B cell (primary cell): ENCODE measurements around the gene HAPLN1. TPM values are rescaled to one million over a fixed set of nuclear protein-coding genes. Genes with fewer than 3 reads are reported as not detected.

Experiments used
- ATAC-seq: fragments of 200-7000 bp; cut with Tn5 transposase; one replicate; pipeline ENCODE4 v1.10.0; 2021; ENCODE audit warnings: low read depth, mild to moderate bottlenecking, moderate number of reproducible peaks, moderate library complexity
- CTCF ChIA-PET: fragments of 350-600 bp; sonication (Branson Sonifier 250); formaldehyde crosslinking; loops from one replicate; lab custom pipeline; 2021; ENCODE audit warnings: antibody characterized with exemption, inconsistent platforms; lab: Charles Lee
- POLR2A ChIA-PET: fragments of 350-600 bp; sonication (Branson Sonifier 250); formaldehyde crosslinking; loops from one replicate; lab custom pipeline; 2021; ENCODE audit warnings: antibody characterized with exemption; lab: Charles Lee
- DNase-seq: peaks from one replicate; pipeline ENCODE4 v3.0.0; 2013
- H2AFZ ChIP-seq: 2 replicates; pipeline ENCODE4 v1.6.1; 2012; ENCODE audit warnings: mild to moderate bottlenecking, low read depth, low read length; ENCODE audit not compliant: insufficient read depth, poor library complexity, severe bottlenecking
- H3K27ac ChIP-seq, 2 donors: 1 replicate in 1 of 2; 2 replicates in 1 of 2; pipeline ENCODE4 v1.5.1; 2012 to 2013; ENCODE audit warnings: low read length in 2 of 2, mild to moderate bottlenecking in 2 of 2, moderate library complexity in 1 of 2
- H3K27me3 ChIP-seq, 4 experiments: fragments of 200-600 bp in 1 of 4; sonication (generic) in 1 of 4; replicated peaks in 1 of 4; 1 replicate in 2 of 4; 2 replicates in 2 of 4; pipeline versions ENCODE4 v1.6.1 to v1.7.0; 2013 to 2016; ENCODE audit warnings: low read length in 3 of 4, mild to moderate bottlenecking in 2 of 4, mixed read lengths in 1 of 4, moderate library complexity in 1 of 4; ENCODE audit not compliant: insufficient read depth in 4 of 4, control insufficient read depth in 3 of 4; ENCODE audit errors: control extremely low read depth in 1 of 4
- H3K36me3 ChIP-seq, 2 experiments: replicated peaks in 1 of 2; 1 replicate in 1 of 2; 2 replicates in 1 of 2; pipeline versions ENCODE4 v1.6.1 to v1.7.1; 2013; ENCODE audit warnings: low read length in 1 of 2; ENCODE audit not compliant: insufficient read depth in 2 of 2, control insufficient read depth in 1 of 2; ENCODE audit errors: control extremely low read depth in 1 of 2, extremely low read depth in 1 of 2
- H3K4me1 ChIP-seq, 2 donors: fragments of 200-600 bp in 1 of 2; sonication (generic) in 1 of 2; 1 replicate in 1 of 2; 2 replicates in 1 of 2; pipeline versions ENCODE4 v1.5.1 to v1.6.1; 2013 to 2017; ENCODE audit warnings: low read length in 2 of 2; ENCODE audit not compliant: control insufficient read depth in 2 of 2, insufficient read depth in 2 of 2
- H3K4me2 ChIP-seq: replicated peaks from 2 replicates; pipeline ENCODE3; 2012; ENCODE audit warnings: mild to moderate bottlenecking, low read depth, low read length; ENCODE audit not compliant: poor library complexity, severe bottlenecking
- H3K4me3 ChIP-seq, 5 experiments: fragments of 200-600 bp in 1 of 5; sonication (generic) in 1 of 5; 1 replicate in 3 of 5; 2 replicates in 2 of 5; pipeline versions ENCODE4 v1.5.1 to v1.7.0; 2011 to 2016; ENCODE audit warnings: low read length in 4 of 5, mild to moderate bottlenecking in 4 of 5, low read depth in 2 of 5, control low read depth in 1 of 5, moderate library complexity in 1 of 5; ENCODE audit not compliant: insufficient read depth in 1 of 5; ENCODE audit errors: control extremely low read depth in 1 of 5, extremely low read depth in 1 of 5
- H3K79me2 ChIP-seq: fragments of 200-600 bp; sonication (generic); one replicate; pipeline ENCODE4 v1.6.0; 2016; ENCODE audit warnings: low read length; ENCODE audit not compliant: control insufficient read depth, insufficient read depth
- H3K9ac ChIP-seq: fragments of 200-600 bp; sonication (generic); 2 replicates; pipeline ENCODE4 v1.6.1; 2017; ENCODE audit warnings: mild to moderate bottlenecking, low read length, moderate library complexity
- H3K9me3 ChIP-seq, 3 donors: one replicate each; pipeline versions ENCODE4 v1.6.1 to v1.7.1; 2013; ENCODE audit warnings: low read length in 2 of 3; ENCODE audit not compliant: control insufficient read depth in 2 of 3, insufficient read depth in 1 of 3; ENCODE audit errors: control extremely low read depth in 1 of 3
- H4K20me1 ChIP-seq: 2 replicates; pipeline ENCODE4 v1.6.0; 2012; ENCODE audit warnings: mild to moderate bottlenecking, low read length; ENCODE audit not compliant: insufficient read depth, control insufficient read depth, poor library complexity, severe bottlenecking
- H3K27ac Mint-ChIP-seq: one replicate; pipeline ENCODE4 v1.8.0; 2021; ENCODE audit warnings: mixed read lengths
- H3K27me3 Mint-ChIP-seq: one replicate; pipeline ENCODE4 v1.8.0; 2021; ENCODE audit warnings: mixed read lengths
- H3K4me1 Mint-ChIP-seq: one replicate; pipeline ENCODE4 v1.8.0; 2021; ENCODE audit warnings: mixed read lengths
- H3K4me3 Mint-ChIP-seq: one replicate; pipeline ENCODE4 v1.8.0; 2021; ENCODE audit warnings: mixed read lengths
- H3K9me3 Mint-ChIP-seq: one replicate; pipeline ENCODE4 v1.8.0; 2022; ENCODE audit warnings: mixed read lengths; ENCODE audit not compliant: insufficient read depth
- CTCF ChIP-seq: fragments of 200-600 bp; IDR thresholded peaks from one replicate; pipeline ENCODE4 v1.8.0; 2022; ENCODE audit warnings: antibody characterized with exemption, mild to moderate bottlenecking
- EZH2 ChIP-seq: IDR thresholded peaks from 2 replicates; pipeline ENCODE4 v1.6.1; 2012; ENCODE audit warnings: borderline replicate concordance, low read depth, mild to moderate bottlenecking, moderate library complexity, low read length; ENCODE audit not compliant: insufficient read depth, poor library complexity, severe bottlenecking
- WGBS: methylation state at CpG from one replicate; pipeline ENCODE4 v1.1.5; 2013; ENCODE audit warnings: missing lambda C conversion rate; ENCODE audit not compliant: insufficient coverage; 5-methylcytosine and 5-hydroxymethylcytosine counted together
- intact Hi-C: fragments of 100-400 bp; cut with micrococcal nuclease; formaldehyde crosslinking; loops from one replicate; pipeline ENCODE4 v1.10.0; 2022
- polyA plus RNA-seq: library from polyadenylated mRNA; depleted of rRNA; stranded (reverse); fragments of >200 nt; gene quantifications from 2 replicates; pipeline ENCODE4 v1.2.3, GENCODE V29; 2012
- total RNA-seq, 2 donors: library from RNA; stranded (reverse); fragments of 120-200 nt in 1 of 2; gene quantifications; 1 replicate in 1 of 2; 2 replicates in 1 of 2; pipeline versions ENCODE4 v1.2.3 to v1.2.4, GENCODE V29; 2013 to 2022

Gene HAPLN1
- total and polyA plus RNA-seq, 2 donors (not counting 1 experiment from before 2014, with no cell fraction given) = not detected

- no peaks in the 10 kb centered on the region for H3K9me3 ChIP-seq
- H3K27me3 Mint-ChIP-seq = no peaks in the 10 kb centered on the region
- DNase-seq (no peak), ATAC-seq (no peak)
- H3K36me3 ChIP-seq = no peaks in the 10 kb centered on the region
- no peaks in the 10 kb centered on the region for H3K4me1 Mint-ChIP-seq
- H3K27ac Mint-ChIP-seq = no peak overlapping the region
- TF ChIP-seq CTCF (no peak), EZH2 (no peak)
- no CpG with 5 or more reads among the region's 2 CpGs for WGBS
- no peak overlapping the region for H3K4me2 ChIP-seq
- H3K4me1 ChIP-seq = no peaks in the 10 kb centered on the region
- no peak overlapping the region for H3K4me3 Mint-ChIP-seq
- ChIA-PET CTCF (no interaction called here), POLR2A (no interaction called here)
- intact Hi-C loops = no loop called here
- H4K20me1 ChIP-seq = no peaks in the 10 kb centered on the region
- H3K9ac ChIP-seq = no peak overlapping the region
- H2AFZ ChIP-seq = no peak overlapping the region
- no peaks in the 10 kb centered on the region for H3K27me3 ChIP-seq
- no peaks in the 10 kb centered on the region for H3K79me2 ChIP-seq
- H3K27ac ChIP-seq = no peak overlapping the region
- no peaks in the 10 kb centered on the region for H3K9me3 Mint-ChIP-seq
- no peak overlapping the region for H3K4me3 ChIP-seq
These were observed 92.3 kb downstream of the HAPLN1 start for GRCh38 chr5:83628360-83628759.

- TF ChIP-seq EZH2 (no peak), CTCF (no peak)
- no peak overlapping the region for H3K27ac ChIP-seq
- intact Hi-C loops = no loop called here
- Mint-ChIP-seq H3K9me3 (peaks cover 5% of the 10 kb centered on the region), H3K4me1 (no peaks in the 10 kb centered on the region), H3K27me3 (no peaks in the 10 kb centered on the region), H3K4me3 (no peak overlapping the region), H3K27ac (no peak overlapping the region)
- ChIA-PET CTCF (no interaction called here), POLR2A (no interaction called here)
- H3K79me2 ChIP-seq = no peaks in the 10 kb centered on the region
- no peaks in the 10 kb centered on the region for H3K4me1 ChIP-seq
- H4K20me1 ChIP-seq = no peaks in the 10 kb centered on the region
- no peak overlapping the region for H2AFZ ChIP-seq
- H3K4me2 ChIP-seq = no peak overlapping the region
- H3K9me3 ChIP-seq = peaks cover 0 to 2% (median 0%) of the 10 kb centered on the region in 3 donors
- no peak for DNase-seq
- no peak for ATAC-seq
- H3K4me3 ChIP-seq = no peak overlapping the region
- H3K36me3 ChIP-seq = no peaks in the 10 kb centered on the region
- no peak overlapping the region for H3K9ac ChIP-seq
- no peaks in the 10 kb centered on the region for H3K27me3 ChIP-seq
These were observed 105.8 kb downstream of the HAPLN1 start for GRCh38 chr5:83614841-83615240.
